Brain microvascular endothelial cell (primary cell): Measurements from ENCODE around the gene STIMATE.

Experiments
- DNase-seq: peaks from one replicate; pipeline ENCODE4 v3.0.0-alpha.2; 2020
- H3K27ac ChIP-seq: fragments of 250-450 bp; sonication (Bioruptor Pico); 2 replicates; pipeline ENCODE4 v1.5.1; 2020; ENCODE audit warnings: mild to moderate bottlenecking, moderate library complexity
- H3K27me3 ChIP-seq: fragments of 250-450 bp; sonication (Bioruptor Pico); replicated peaks from 2 replicates; pipeline ENCODE4 v1.5.1; 2020; ENCODE audit warnings: mild to moderate bottlenecking
- H3K36me3 ChIP-seq: fragments of 250-450 bp; sonication (Bioruptor Pico); replicated peaks from 2 replicates; pipeline ENCODE4 v1.5.1; 2020; ENCODE audit warnings: mild to moderate bottlenecking
- H3K4me3 ChIP-seq: 2 replicates; pipeline ENCODE4 v1.5.1; 2011; ENCODE audit warnings: low read depth, mild to moderate bottlenecking, control low read depth, low read length, moderate library complexity
- CTCF ChIP-seq: IDR thresholded peaks from 2 replicates; pipeline ENCODE4 v1.5.1; 2011; ENCODE audit warnings: low read depth, mild to moderate bottlenecking, moderate library complexity, low read length, control low read depth, inconsistent platforms; ENCODE audit errors: missing control alignments
- in situ Hi-C: cut with HindIII; loops from 2 replicates; pipeline ENCODE4 v1.10.0; 2017; ENCODE audit warnings: low sequenced_read_pairs, low pct_ligation_motif_present

The STIMATE gene

GRCh38 chr3:52791366-52791765 lies 106.0 kb downstream of the STIMATE start:
- Histone ChIP-seq H3K4me3 (no peak overlapping the region), H3K27ac (no peak overlapping the region), H3K27me3 (no peaks in the 10 kb centered on the region), H3K36me3 (no peaks in the 10 kb centered on the region)
- TF ChIP-seq CTCF, result no peak
- in situ Hi-C loops, result no loop called here
- no peak for DNase-seq

- Histone ChIP-seq H3K36me3 (no peaks in the 10 kb centered on the region), H3K27me3 (no peaks in the 10 kb centered on the region), H3K27ac (no peak overlapping the region), H3K4me3 (no peak overlapping the region)
- in situ Hi-C loops, result no loop called here
- TF ChIP-seq CTCF, result no peak
- no peak for DNase-seq
These were observed 106.6 kb downstream of the STIMATE start for GRCh38 chr3:52790741-52791140.

- no peak for TF ChIP-seq CTCF
- Histone ChIP-seq H3K36me3 (no peaks in the 10 kb centered on the region), H3K27me3 (no peaks in the 10 kb centered on the region), H3K4me3 (no peak overlapping the region), H3K27ac (no peak overlapping the region)
- no peak for DNase-seq
- in situ Hi-C loops, result no loop called here
These were observed 107.0 kb downstream of the STIMATE start for GRCh38 chr3:52790337-52790736.

- in situ Hi-C loops, result no loop called here
- no peak for DNase-seq
- Histone ChIP-seq H3K27ac (no peak overlapping the region), H3K36me3 (no peaks in the 10 kb centered on the region), H3K4me3 (no peak overlapping the region), H3K27me3 (no peaks in the 10 kb centered on the region)
- TF ChIP-seq CTCF, result no peak
These were observed 107.7 kb downstream of the STIMATE start for GRCh38 chr3:52789746-52790040.

GRCh38 chr3:52788890-52789745 lies 108.2 kb downstream of the STIMATE start:
- Histone ChIP-seq H3K36me3 (no peaks in the 10 kb centered on the region), H3K27me3 (no peaks in the 10 kb centered on the region), H3K27ac (no peak overlapping the region), H3K4me3 (no peak overlapping the region)
- TF ChIP-seq CTCF, result no peak
- no peak for DNase-seq
- in situ Hi-C loops, result no loop called here
